Transverse colon (tissue), 4 donors: Measurements from ENCODE around the gene TRAPPC2B. TPM values are rescaled to one million over a fixed set of nuclear protein-coding genes. Genes with fewer than 3 reads are reported as not detected.

Source experiments
- DNase-seq: peaks from one replicate; pipeline ENCODE4 v3.0.0-alpha.2; 2019
- H3K27ac ChIP-seq, 4 donors: fragments of 200-600 bp; sonication (generic); 2 replicates each; pipeline ENCODE4 v1.5.1; 2016 to 2018; ENCODE audit warnings: inconsistent platforms in 4 of 4
- H3K27me3 ChIP-seq: fragments of 200-600 bp; sonication (generic); 2 replicates; pipeline ENCODE4 v1.5.1; 2017; ENCODE audit warnings: inconsistent platforms
- H3K36me3 ChIP-seq, 4 donors: fragments of 200-600 bp; sonication (generic); 2 replicates each; pipeline ENCODE4 v1.5.1; 2017 to 2019; ENCODE audit warnings: inconsistent platforms in 4 of 4
- H3K4me1 ChIP-seq, 4 donors: fragments of 200-600 bp; sonication (generic); 2 replicates each; pipeline ENCODE4 v1.5.1; 2017 to 2020; ENCODE audit warnings: inconsistent platforms in 4 of 4
- H3K4me3 ChIP-seq, 4 donors: fragments of 200-600 bp; sonication (generic); 1 replicate in 1 of 4; 2 replicates in 3 of 4; pipeline versions ENCODE4 v1.5.1 to v1.6.1; 2017 to 2019; ENCODE audit warnings: inconsistent platforms in 4 of 4
- H3K9me3 ChIP-seq, 2 donors: fragments of 200-600 bp; sonication (generic); 2 replicates each; pipeline ENCODE4 v1.5.1; 2017 to 2019; ENCODE audit warnings: inconsistent platforms in 2 of 2
- CTCF ChIP-seq, 5 experiments: fragments of 200-600 bp in 3 of 5; fragments of 450-650 bp in 2 of 5; sonication (generic) in 3 of 5; IDR thresholded peaks; 1 replicate in 2 of 5; 2 replicates in 3 of 5; pipeline ENCODE4 v1.5.1; 2016 to 2017; ENCODE audit warnings: antibody characterized with exemption in 5 of 5, inconsistent platforms in 3 of 5, mild to moderate bottlenecking in 2 of 5, moderate library complexity in 1 of 5
- EP300 ChIP-seq: sonication (generic); formaldehyde crosslinking; IDR thresholded peaks from one replicate; pipeline ENCODE4 v1.6.1; 2017; ENCODE audit warnings: antibody characterized with exemption, low read depth
- POLR2A ChIP-seq: fragments of 450-650 bp; IDR thresholded peaks from one replicate; pipeline ENCODE4 v1.6.1; 2016; ENCODE audit warnings: antibody characterized with exemption, mild to moderate bottlenecking, moderate library complexity
- POLR2AphosphoS5 ChIP-seq, 3 donors: sonication (generic); formaldehyde crosslinking; IDR thresholded peaks; one replicate each; pipeline ENCODE4 v1.6.1; 2016; ENCODE audit warnings: antibody characterized with exemption in 3 of 3
- WGBS, 2 donors: methylation state at CpG; one replicate each; pipeline ENCODE4 v1.1.5; 2018; ENCODE audit warnings: low coverage in 1 of 2; 5-methylcytosine and 5-hydroxymethylcytosine counted together
- in situ Hi-C, 4 donors: fragments of 200-750 bp; cut with MboI; loops; one replicate each; pipeline versions ENCODE4 v1.15.0 to v1.15.1; 2017; ENCODE audit warnings: low sequenced_read_pairs in 3 of 4, low pct_ligation_motif_present in 1 of 4, low pct_unique_long_range_greater_than_20kb in 1 of 4
- intact Hi-C: fragments of 100-400 bp; cut with DNase I; formaldehyde crosslinking; loops from one replicate; pipeline ENCODE4 v1.15.1; 2023; ENCODE audit warnings: low total_unique reads
- total RNA-seq, 4 donors: library from RNA; depleted of rRNA; stranded (reverse); fragments of >200 nt; gene quantifications; one replicate each; pipeline ENCODE4 v1.1.0, GENCODE V29; 2016

TRAPPC2B gene
- total RNA-seq, 4 donors from 2014 or later, result 8.3 to 12.5 TPM; not detected in 2

GRCh38 chr19:57389730-57390598 is 26.6 kb downstream of the TRAPPC2B start, which contains the start of gene ZNF548:
Gene ZNF548 (plus strand): TSS chr19:57389854. CDS start chr19:57390100, 246 bp downstream.
- Histone ChIP-seq H3K36me3 (peaks cover 0 to 9% (median 4%) of the 10 kb centered on the region in 4 donors), H3K4me3 (peak within 1 kb of the TSS; percentile 63 to 89 (median 73)), H3K9me3 (peaks cover 3 to 4% of the 10 kb centered on the region in 2 donors), H3K27ac (peak within 1 kb of the TSS; percentile 84 to 90 (median 89)), H3K27me3 (no peaks in the 10 kb centered on the region), H3K4me1 (peaks cover 6 to 18% (median 8%) of the 10 kb centered on the region in 4 donors)
- DNase-seq, result peak; percentile 95
- intact Hi-C loops (no loop called here), in situ Hi-C loops (no loop called here)
- 2 to 3% methylated on average over 18 to 48 of the region's 50 CpGs for WGBS, 2 donors
- peak; percentile 13 to 65 (median 31) for TF ChIP-seq CTCF (IDR thresholded peaks at IDR 0.05)
- peak; percentile 58 for TF ChIP-seq POLR2A
- no peak for TF ChIP-seq EP300
- TF ChIP-seq POLR2AphosphoS5 (IDR thresholded peaks at IDR 0.05), result peak; percentile 74 to 84 (median 76)

- no peaks in the 10 kb centered on the region for H3K27me3 ChIP-seq
- no peak overlapping the region for H3K4me3 ChIP-seq
- intact Hi-C loops (no loop called here), in situ Hi-C loops (no loop called here)
- peaks cover 0 to 50% (median 19%) of the 10 kb centered on the region in 4 donors for H3K36me3 ChIP-seq
- TF ChIP-seq EP300, result no peak
- no peak for TF ChIP-seq POLR2AphosphoS5 (IDR thresholded peaks at IDR 0.05)
- no peak for TF ChIP-seq POLR2A
- no peak for TF ChIP-seq CTCF (IDR thresholded peaks at IDR 0.05)
- no peak for DNase-seq
- 80 to 93% methylated on average over 2 to 5 of the region's 5 CpGs for WGBS, 2 donors
- no peak overlapping the region for H3K27ac ChIP-seq
- H3K4me1 ChIP-seq, result peaks cover 0 to 8% (median under 1%) of the 10 kb centered on the region in 4 donors
- H3K9me3 ChIP-seq, result peaks cover 16 to 33% of the 10 kb centered on the region in 2 donors
Observed at GRCh38 chr19:57395710-57396109, 32.4 kb downstream of the TRAPPC2B start.

GRCh38 chr19:57398868-57399267 is 35.5 kb downstream of the TRAPPC2B start:
- H3K27ac ChIP-seq, result no peak overlapping the region
- H3K36me3 ChIP-seq, result peaks cover 0 to 49% (median 21%) of the 10 kb centered on the region in 4 donors
- in situ Hi-C loops, result no loop called here
- H3K27me3 ChIP-seq, result no peaks in the 10 kb centered on the region
- H3K4me3 ChIP-seq, result no peak overlapping the region
- WGBS, 2 donors, result 97 to 98% methylated on average over 5 of the region's 5 CpGs
- peaks cover 16 to 30% of the 10 kb centered on the region in 2 donors for H3K9me3 ChIP-seq
- intact Hi-C loops, result no loop called here
- DNase-seq, result no peak
- TF ChIP-seq POLR2A (no peak), POLR2AphosphoS5 (IDR thresholded peaks at IDR 0.05) (no peak), EP300 (no peak), CTCF (IDR thresholded peaks at IDR 0.05) (no peak)
- H3K4me1 ChIP-seq, result no peaks in the 10 kb centered on the region

- no peak for DNase-seq
- in situ Hi-C loops, result no loop called here
- Histone ChIP-seq H3K4me1 (no peaks in the 10 kb centered on the region), H3K4me3 (no peak overlapping the region), H3K9me3 (peaks cover 0 to 13% of the 10 kb centered on the region in 2 donors), H3K27me3 (no peaks in the 10 kb centered on the region), H3K36me3 (peaks cover 0 to 13% (median 4%) of the 10 kb centered on the region in 4 donors), H3K27ac (no peak overlapping the region)
- 71 to 95% methylated on average over 1 to 9 of the region's 9 CpGs for WGBS, 2 donors
- no peak for TF ChIP-seq POLR2A
- no peak for TF ChIP-seq POLR2AphosphoS5 (IDR thresholded peaks at IDR 0.05)
- TF ChIP-seq EP300, result no peak
- no peak for TF ChIP-seq CTCF (IDR thresholded peaks at IDR 0.05)
- intact Hi-C loops, result no loop called here
Observed at GRCh38 chr19:57403737-57404563, 40.6 kb downstream of the TRAPPC2B start.
